Measurements from ENCODE around the gene PRKCE. TPM values are rescaled to one million over a fixed set of nuclear protein-coding genes. Genes with fewer than 3 reads are reported as not detected.

Gene PRKCE
- polyA plus RNA-seq, 1 of the 3 experiments (the other 2 are of a cell fraction), result 16.3 TPM

GRCh38 chr2:45907592-45907991 lies 256.1 kb downstream of the PRKCE start:
- WGBS (ENCODE audit: low lambda C conversion rate), result 86% methylated on average over 9 of the region's 9 CpGs
- Histone ChIP-seq H3K79me2 (ENCODE audit: insufficient read depth) (no peaks in the 10 kb centered on the region), H3K9ac (no peak overlapping the region), H4K20me1 (ENCODE audit: insufficient read depth) (no peaks in the 10 kb centered on the region), H3K27ac (ENCODE audit: low read depth in 2 of 2, low read length in 1 of 2) (no peak overlapping the region), H3K4me1 (ENCODE audit: control insufficient read depth in 1 of 2, insufficient read depth in 2 of 2, low read depth in 1 of 2, low read length in 1 of 2) (peaks cover 5 to 6% of the 10 kb centered on the region in 2 experiments; a peak in 1 of 4 replicates), H3K4me2 (no peak overlapping the region), H3F3A (replicated peaks; ENCODE audit: insufficient read depth) (no peaks in the 10 kb centered on the region), H2AFZ (ENCODE audit: low read depth) (no peak overlapping the region), H3K9me2 (no peaks in the 10 kb centered on the region), H3K9me3 (no peaks in the 10 kb centered on the region), H3K27me3 (ENCODE audit: insufficient read depth) (no peaks in the 10 kb centered on the region), H3K4me3 (ENCODE audit: low read depth in 2 of 2, low read length in 1 of 2) (no peak overlapping the region), H3K36me3 (replicated peaks in 1 of 2; ENCODE audit: control insufficient read depth in 1 of 2, insufficient read depth in 2 of 2, low read length in 1 of 2) (no peaks in the 10 kb centered on the region)
- no peak for DNase-seq
- POLR2A ChIA-PET, result no interaction called here
- TF ChIP-seq TAF1 (IDR thresholded peaks at IDR 0.05; ENCODE audit: borderline replicate concordance, low read depth, low read length), result no peak
- TF ChIP-seq USF2 (IDR thresholded peaks at IDR 0.05; ENCODE audit: borderline replicate concordance, low read depth, low read length), result no peak
- no peak for TF ChIP-seq CTCF (IDR thresholded peaks at IDR 0.05)
- TF ChIP-seq MEF2A (IDR thresholded peaks at IDR 0.05; ENCODE audit: borderline replicate concordance, low read depth), result no peak
- no peak for TF ChIP-seq ELF1 (IDR thresholded peaks at IDR 0.05)
- TF ChIP-seq RXRA (IDR thresholded peaks at IDR 0.05; ENCODE audit: borderline replicate concordance, low read depth), result no peak
- TF ChIP-seq REST (IDR thresholded peaks at IDR 0.05; ENCODE audit: low read depth, low read length), result no peak
- no peak for TF ChIP-seq RFX5 (IDR thresholded peaks at IDR 0.05; ENCODE audit: low read length)
- no peak for TF ChIP-seq ZBTB33 (IDR thresholded peaks at IDR 0.05; ENCODE audit: borderline replicate concordance, low read depth)
- TF ChIP-seq RAD21 (IDR thresholded peaks at IDR 0.05; ENCODE audit: low read length), result no peak
- no peak for TF ChIP-seq USF1 (IDR thresholded peaks at IDR 0.05; ENCODE audit: borderline replicate concordance, low read depth)
- TF ChIP-seq GATA2 (CRISPR knock-in tag; IDR thresholded peaks at IDR 0.05), result no peak
- no peak for TF ChIP-seq MAX (IDR thresholded peaks at IDR 0.05; ENCODE audit: low read depth)
- TF ChIP-seq POLR2AphosphoS5 (IDR thresholded peaks at IDR 0.05; ENCODE audit: low read depth, low read length), result no peak
- TF ChIP-seq CHD2 (IDR thresholded peaks at IDR 0.05; ENCODE audit: low read length, partially characterized antibody), result no peak
- no peak for TF ChIP-seq EP300 (IDR thresholded peaks at IDR 0.05; ENCODE audit: borderline replicate concordance in 1 of 2, low read depth in 1 of 2, low read length in 1 of 2)
- TF ChIP-seq FOXJ3 (CRISPR knock-in tag; IDR thresholded peaks at IDR 0.05), result no peak
- TF ChIP-seq FOXM1 (IDR thresholded peaks at IDR 0.05; ENCODE audit: low read depth), result no peak
- CTCF ChIA-PET, result interaction anchor here (2.6 kb wide), 1 partner anchor 19 kb away, joined by 10 read pairs; no protein-coding TSS in a partner anchor

Data from SK-N-SH (cell line).